ENCODE results near the gene GNPNAT1. TPM values are rescaled to one million over a fixed set of nuclear protein-coding genes. Genes with fewer than 3 reads are reported as not detected.
A peak's percentile ranks its signal among the peaks of the same experiment; 100 is the strongest.
"Not testable (repeated sequence)": the region's sequence is repeated elsewhere in the genome, so short reads cannot be mapped to it uniquely, and the experiment has no call there.

The GNPNAT1 gene
- total RNA-seq, 3 donors from 2014 or later, result 32.3 to 37.4 (median 32.5) TPM

DNA sequence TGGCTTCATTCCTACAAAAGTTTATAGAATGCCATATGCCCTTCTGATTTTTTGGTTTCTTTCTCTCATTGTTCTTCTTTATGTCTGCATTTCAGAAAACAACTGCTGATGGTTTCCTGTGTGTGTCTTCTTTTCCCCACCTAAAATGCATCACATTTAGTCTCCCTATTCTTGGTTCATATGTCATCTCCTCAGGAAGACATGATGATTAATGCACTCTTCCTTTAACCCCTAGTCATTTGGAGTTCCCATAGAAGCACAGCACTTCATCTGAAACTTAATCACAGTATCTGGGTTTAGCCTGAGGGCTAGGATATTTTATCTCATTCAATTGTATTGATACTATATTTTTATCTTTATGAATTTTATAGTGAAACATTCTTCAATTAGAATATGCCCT is 21.5 kb downstream of the GNPNAT1 start:
- ATAC-seq, result no peak
- H3K4me3 Mint-ChIP-seq, result no peak overlapping the region
- peaks cover 41% of the 10 kb centered on the region for H3K36me3 Mint-ChIP-seq (ENCODE audit: insufficient read depth)
- H3K9me3 Mint-ChIP-seq, result no peaks in the 10 kb centered on the region
- no peaks in the 10 kb centered on the region for H3K27me3 Mint-ChIP-seq (ENCODE audit: low read depth)
- no peak for DNase-seq
- peaks cover 9% of the 10 kb centered on the region for H3K4me1 Mint-ChIP-seq (ENCODE audit: low read depth)

DNA sequence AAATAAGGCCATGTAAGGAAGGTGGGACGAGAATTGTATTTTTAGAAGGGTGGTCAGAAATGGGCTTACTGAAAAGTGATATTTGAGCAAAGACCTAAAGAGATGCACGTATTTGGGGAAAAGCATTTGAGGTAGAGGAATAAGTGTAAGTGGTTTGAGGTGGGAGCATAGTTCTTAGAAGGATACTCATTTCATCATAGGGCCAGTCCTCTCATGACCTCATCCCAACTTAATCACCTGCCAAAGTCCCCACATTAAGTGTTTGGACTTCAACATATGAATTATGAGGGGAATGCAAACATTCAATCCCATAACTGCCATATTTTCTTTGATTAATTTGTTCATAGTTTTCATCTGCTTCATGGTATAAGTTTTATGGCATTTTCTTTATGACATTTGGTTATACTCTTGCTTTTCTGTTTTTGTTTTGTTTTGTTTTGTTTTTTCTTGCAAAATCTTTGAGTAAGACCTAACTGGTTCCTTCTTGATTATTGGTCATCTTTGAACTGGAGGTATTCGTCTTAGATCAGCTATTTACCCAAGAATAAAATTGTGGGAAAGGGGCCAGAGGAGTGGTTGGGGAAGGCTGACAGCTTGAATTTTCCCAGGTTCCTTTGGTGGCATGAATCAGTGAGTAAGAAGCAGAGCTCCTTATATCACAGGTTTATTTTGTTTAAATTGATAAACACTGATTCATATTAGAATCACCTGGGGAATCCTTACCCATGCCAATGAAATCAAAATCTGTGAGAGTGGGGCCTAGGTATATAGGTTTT is 24.2 kb downstream of the GNPNAT1 start:
- H3K9me3 Mint-ChIP-seq, result no peaks in the 10 kb centered on the region
- peaks cover 40% of the 10 kb centered on the region for H3K36me3 Mint-ChIP-seq (ENCODE audit: insufficient read depth)
- H3K4me3 Mint-ChIP-seq, result no peak overlapping the region
- ATAC-seq (no peak), DNase-seq (no peak)
- H3K27me3 Mint-ChIP-seq (ENCODE audit: low read depth), result no peaks in the 10 kb centered on the region
- peaks cover 25% of the 10 kb centered on the region for H3K4me1 Mint-ChIP-seq (ENCODE audit: low read depth)

DNA sequence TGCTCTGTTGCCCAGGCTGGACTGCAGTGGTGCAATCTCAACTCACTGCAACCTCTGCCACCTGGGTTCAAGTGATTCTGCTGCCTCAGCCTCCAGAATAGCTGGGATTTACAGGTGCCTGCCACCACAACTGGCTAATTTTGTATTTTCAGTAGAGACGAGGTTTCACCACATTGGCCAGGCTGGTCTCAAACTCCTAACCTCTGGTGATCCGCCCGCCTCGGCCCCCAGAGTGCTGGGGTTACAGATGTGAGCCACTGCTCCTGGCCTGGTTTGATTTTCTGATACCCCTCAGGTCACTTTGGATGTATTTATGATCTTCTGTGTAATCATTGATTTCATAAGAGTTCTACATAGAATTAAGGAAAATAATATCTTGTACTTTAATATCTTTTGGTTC is 28.5 kb downstream of the GNPNAT1 start:
- not testable (repeated sequence) for DNase-seq; H3K27me3 Mint-ChIP-seq (ENCODE audit: low read depth); H3K9me3 Mint-ChIP-seq; ATAC-seq; H3K4me3 Mint-ChIP-seq
- H3K36me3 Mint-ChIP-seq (ENCODE audit: insufficient read depth), result peaks cover 30% of the 10 kb centered on the region
- H3K4me1 Mint-ChIP-seq (ENCODE audit: low read depth), result peaks cover 16% of the 10 kb centered on the region

DNA sequence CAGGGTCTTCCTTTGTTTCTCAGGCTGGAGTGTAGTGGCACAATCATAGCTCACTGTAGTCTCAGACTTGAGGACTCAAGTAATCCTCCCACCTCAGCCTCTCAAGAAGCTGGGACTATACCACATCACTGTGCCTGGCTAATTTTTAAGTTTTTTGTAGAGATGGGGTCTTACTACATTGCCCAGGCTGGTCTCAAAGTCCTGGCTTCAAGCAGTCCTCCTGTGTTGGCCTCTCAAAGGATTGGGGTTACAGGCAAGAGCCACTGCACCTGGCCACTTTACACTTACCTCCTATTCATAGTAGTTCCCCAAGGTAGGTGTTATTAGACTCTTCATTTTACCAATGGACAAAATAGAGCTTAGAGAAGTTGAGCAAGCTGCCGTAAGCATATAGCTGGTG is 32.3 kb downstream of the GNPNAT1 start:
- Mint-ChIP-seq H3K4me3 (no peak overlapping the region), H3K36me3 (ENCODE audit: insufficient read depth) (peaks cover 18% of the 10 kb centered on the region), H3K27me3 (ENCODE audit: low read depth) (no peaks in the 10 kb centered on the region), H3K4me1 (ENCODE audit: low read depth) (peaks cover 14% of the 10 kb centered on the region), H3K9me3 (no peaks in the 10 kb centered on the region)
- DNase-seq, result no peak
- ATAC-seq, result no peak

DNA sequence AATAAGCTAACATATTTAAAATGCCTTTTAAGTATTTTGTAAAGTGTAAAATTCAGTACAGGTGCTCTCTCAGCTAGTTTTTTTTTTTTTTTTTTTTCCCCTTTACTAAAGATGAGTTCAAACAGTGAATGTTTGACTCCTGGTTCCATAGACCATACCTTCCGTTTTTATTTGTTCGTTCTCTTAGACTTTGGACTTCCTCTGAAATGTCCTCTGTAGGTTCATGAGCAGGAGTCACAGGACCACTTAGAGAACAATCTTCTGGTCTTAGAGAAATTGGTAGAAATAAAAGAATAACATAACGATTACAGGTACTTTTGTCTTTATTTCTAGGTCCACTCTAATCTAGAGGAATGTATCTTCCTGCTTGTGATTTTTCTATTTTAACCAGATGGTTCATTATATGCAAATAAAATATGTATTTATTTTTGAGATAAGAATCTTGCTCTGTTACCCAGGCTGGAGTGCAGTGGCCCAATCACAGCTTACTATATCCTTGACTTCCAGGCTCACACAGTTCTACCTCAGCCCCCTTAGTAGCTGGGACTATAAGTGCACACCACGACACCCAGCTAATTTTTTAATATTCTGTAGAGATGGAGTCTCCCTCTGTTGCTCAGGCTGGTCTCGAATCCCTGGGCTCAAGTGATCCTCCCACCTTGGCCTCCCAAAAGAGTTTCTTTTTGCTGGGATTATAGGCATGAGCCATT is 35.6 kb downstream of the GNPNAT1 start:
- no peaks in the 10 kb centered on the region for H3K9me3 Mint-ChIP-seq
- no peak for DNase-seq
- no peak for ATAC-seq
- H3K27me3 Mint-ChIP-seq (ENCODE audit: low read depth), result no peaks in the 10 kb centered on the region
- H3K4me1 Mint-ChIP-seq (ENCODE audit: low read depth), result no peaks in the 10 kb centered on the region
- H3K36me3 Mint-ChIP-seq (ENCODE audit: insufficient read depth), result peaks cover 12% of the 10 kb centered on the region
- H3K4me3 Mint-ChIP-seq, result no peak overlapping the region

DNA sequence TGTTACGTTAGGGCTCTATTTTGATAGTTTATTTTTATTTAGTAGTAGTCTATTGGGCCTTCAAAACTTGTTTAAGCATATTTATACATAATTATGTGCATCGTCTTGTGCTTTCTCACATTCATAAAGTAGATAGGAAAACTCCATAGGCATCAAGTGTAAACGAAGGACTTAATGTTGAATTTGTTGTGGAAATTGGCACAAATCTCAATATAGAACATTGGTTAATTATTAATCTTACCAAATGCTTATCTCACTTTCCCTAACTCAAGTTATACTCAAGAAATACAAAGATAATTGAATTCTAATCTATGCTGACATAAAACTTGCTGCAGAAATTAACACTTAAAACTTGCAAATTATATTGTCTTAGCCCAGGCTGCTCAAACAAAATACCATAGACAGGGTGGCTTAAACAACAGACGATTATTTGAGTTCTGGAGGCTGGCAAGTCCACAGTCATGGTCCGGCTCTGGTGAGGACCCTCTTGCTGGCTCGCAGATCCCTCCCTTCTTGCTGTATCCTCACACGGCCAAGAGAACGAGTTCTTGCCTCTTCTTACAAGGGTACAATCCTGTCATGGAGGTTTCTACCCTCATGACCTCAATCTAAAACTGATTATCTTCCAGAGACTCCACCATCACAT is 42.6 kb downstream of the GNPNAT1 start:
- Mint-ChIP-seq H3K27me3 (ENCODE audit: low read depth) (no peaks in the 10 kb centered on the region), H3K4me3 (no peak overlapping the region), H3K36me3 (ENCODE audit: insufficient read depth) (peaks cover 27% of the 10 kb centered on the region), H3K9me3 (no peaks in the 10 kb centered on the region), H3K4me1 (ENCODE audit: low read depth) (peaks cover 26% of the 10 kb centered on the region)
- ATAC-seq (no peak), DNase-seq (no peak)

DNA sequence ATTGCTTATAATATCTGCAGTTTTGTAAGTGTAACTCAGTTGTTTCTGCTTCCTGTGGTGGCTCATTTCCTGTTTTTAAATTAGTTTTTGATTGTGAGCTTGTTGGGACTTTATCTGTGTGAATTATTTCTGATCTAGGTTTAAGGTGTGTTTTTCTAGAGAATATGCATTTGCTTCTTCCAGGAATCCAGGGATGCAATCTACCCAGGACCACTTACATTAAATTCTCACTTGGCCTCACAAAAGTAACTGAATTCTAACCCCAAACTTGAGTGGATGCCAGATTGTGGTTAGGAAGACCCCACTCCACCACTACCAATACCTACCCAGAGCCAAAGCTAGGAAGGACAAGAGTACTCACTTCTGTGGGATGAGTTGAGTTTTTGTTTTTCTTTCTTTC is 49.5 kb downstream of the GNPNAT1 start:
- DNase-seq (no peak), ATAC-seq (peak; percentile 27 to 32)
- Mint-ChIP-seq H3K36me3 (ENCODE audit: insufficient read depth) (peaks cover 15% of the 10 kb centered on the region), H3K4me1 (ENCODE audit: low read depth) (peaks cover 76% of the 10 kb centered on the region), H3K27me3 (ENCODE audit: low read depth) (no peaks in the 10 kb centered on the region), H3K4me3 (peak overlapping the region; percentile 69), H3K9me3 (no peaks in the 10 kb centered on the region)

DNA sequence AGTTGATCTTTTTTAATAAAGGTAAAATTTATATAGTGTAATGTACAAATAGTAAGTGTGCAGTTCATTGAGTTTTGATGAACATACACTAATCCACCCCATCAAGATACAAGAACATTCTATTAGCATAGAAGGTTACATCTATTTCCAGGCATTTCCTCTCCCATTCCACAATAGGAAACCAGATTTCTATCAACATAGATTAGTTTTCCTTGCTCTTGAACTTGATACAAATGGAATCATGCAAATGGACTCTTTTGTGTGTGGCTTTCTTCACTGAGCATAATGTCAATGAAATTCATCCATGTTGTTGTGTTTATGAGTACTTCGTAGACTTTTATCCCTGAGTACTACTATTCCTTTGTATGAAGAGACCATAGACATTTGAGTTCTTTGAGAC is 50.7 kb downstream of the GNPNAT1 start:
- peaks cover 83% of the 10 kb centered on the region for H3K4me1 Mint-ChIP-seq (ENCODE audit: low read depth)
- H3K36me3 Mint-ChIP-seq (ENCODE audit: insufficient read depth), result peaks cover 10% of the 10 kb centered on the region
- no peak for ATAC-seq
- H3K27me3 Mint-ChIP-seq (ENCODE audit: low read depth), result no peaks in the 10 kb centered on the region
- H3K4me3 Mint-ChIP-seq, result no peak overlapping the region
- no peak for DNase-seq
- no peaks in the 10 kb centered on the region for H3K9me3 Mint-ChIP-seq

DNA sequence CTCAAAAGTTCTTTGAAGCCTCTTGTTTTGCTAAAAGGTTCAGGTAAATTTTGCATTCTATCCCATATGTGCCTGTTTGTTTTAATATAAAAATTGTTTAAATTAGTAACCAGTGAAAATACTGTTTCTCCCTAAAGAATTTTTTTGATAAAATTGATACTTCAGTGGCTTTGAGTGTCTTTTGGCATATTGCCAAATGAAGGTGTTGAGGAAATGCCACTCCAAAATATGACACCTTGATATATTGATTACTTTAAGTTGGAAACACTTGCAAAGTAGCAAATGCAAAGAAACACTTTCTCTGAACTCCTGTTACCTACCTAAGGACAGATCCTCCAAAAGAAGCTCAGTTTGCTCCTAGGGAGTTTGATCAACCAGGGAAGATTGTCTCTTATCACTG is 53.0 kb downstream of the GNPNAT1 start:
- Mint-ChIP-seq H3K4me3 (no peak overlapping the region), H3K27me3 (ENCODE audit: low read depth) (no peaks in the 10 kb centered on the region), H3K36me3 (ENCODE audit: insufficient read depth) (peaks cover 21% of the 10 kb centered on the region), H3K9me3 (no peaks in the 10 kb centered on the region), H3K4me1 (ENCODE audit: low read depth) (peaks cover 83% of the 10 kb centered on the region)
- DNase-seq (no peak), ATAC-seq (no peak)

DNA sequence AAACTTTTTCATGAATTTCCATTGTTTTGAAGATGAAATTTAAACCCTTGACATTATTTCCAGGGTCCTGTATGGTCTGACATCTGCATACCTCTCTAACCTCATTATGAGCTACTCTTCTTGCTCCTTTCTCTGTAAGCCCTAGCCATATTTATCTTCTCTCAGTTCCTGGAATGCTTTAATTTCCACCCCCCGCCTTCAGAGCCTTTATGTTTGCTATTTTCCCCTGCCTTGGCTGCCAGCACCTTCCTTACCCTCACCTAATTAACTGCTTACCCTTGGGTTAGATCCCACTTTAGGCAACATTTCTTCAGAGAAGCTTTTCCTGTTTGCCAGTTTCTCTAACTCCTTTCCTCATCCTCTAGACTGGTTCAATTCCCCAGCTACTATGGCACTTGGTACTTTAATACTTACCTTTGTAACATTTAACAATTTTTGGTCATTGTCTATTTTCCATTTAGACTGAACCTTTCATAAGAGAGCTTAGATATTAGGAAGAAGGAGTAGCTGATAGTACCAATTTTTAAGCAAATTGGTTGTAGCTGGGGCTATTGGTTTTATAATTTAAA is 55.4 kb downstream of the GNPNAT1 start:
- H3K4me3 Mint-ChIP-seq, result no peak overlapping the region
- no peak for DNase-seq
- H3K4me1 Mint-ChIP-seq (ENCODE audit: low read depth), result peaks cover 77% of the 10 kb centered on the region
- ATAC-seq, result no peak
- H3K36me3 Mint-ChIP-seq (ENCODE audit: insufficient read depth), result peaks cover 28% of the 10 kb centered on the region
- H3K27me3 Mint-ChIP-seq (ENCODE audit: low read depth), result no peaks in the 10 kb centered on the region
- H3K9me3 Mint-ChIP-seq, result no peaks in the 10 kb centered on the region

DNA sequence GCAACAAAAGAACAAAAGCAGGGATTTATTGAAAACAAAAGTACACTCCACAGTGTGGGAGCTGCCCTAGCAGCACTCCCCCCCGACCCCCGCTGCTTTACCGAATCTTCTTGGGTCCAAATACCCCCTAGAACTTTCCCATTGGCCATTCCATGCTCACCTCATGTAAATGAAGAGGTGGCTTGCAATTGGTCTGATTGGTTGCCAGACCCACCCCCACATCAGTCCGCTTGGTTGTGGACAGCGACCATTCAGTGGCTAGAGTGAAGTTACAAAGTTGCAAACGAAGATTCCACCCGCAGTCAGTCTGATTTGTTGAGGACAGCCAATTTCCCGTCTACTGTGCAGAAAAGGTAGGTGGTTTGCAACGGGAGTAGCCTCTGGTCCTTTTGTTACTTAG is 57.6 kb downstream of the GNPNAT1 start:
- Mint-ChIP-seq H3K27me3 (ENCODE audit: low read depth) (no peaks in the 10 kb centered on the region), H3K4me3 (no peak overlapping the region), H3K9me3 (no peaks in the 10 kb centered on the region), H3K36me3 (ENCODE audit: insufficient read depth) (peaks cover 26% of the 10 kb centered on the region), H3K4me1 (ENCODE audit: low read depth) (peaks cover 70% of the 10 kb centered on the region)
- DNase-seq (no peak), ATAC-seq (no peak)

DNA sequence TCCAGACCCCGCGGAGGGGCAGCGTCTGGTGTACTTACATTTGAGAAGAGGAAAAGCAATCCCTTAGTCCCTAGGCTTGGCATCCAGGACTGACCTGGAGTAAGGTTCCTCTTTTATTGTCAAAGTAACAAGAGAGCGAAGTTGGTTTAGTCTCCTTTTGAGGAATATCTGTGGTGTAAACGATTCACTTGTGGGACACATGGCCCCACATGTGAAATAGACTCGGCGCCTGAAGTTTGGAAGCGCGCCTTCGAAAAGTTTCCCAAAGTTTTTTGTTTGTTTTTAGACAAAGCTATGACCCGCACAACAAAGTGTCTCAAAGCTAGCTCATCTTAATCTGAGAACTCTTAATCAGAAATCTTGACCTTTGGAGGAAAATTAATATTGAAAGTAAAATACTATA is 60.7 kb downstream of the GNPNAT1 start:
- ATAC-seq (no peak), DNase-seq (no peak)
- Mint-ChIP-seq H3K9me3 (no peaks in the 10 kb centered on the region), H3K27me3 (ENCODE audit: low read depth) (no peaks in the 10 kb centered on the region), H3K4me3 (peak overlapping the region; percentile 94), H3K36me3 (ENCODE audit: insufficient read depth) (peaks cover 30% of the 10 kb centered on the region), H3K4me1 (ENCODE audit: low read depth) (peaks cover 42% of the 10 kb centered on the region)

DNA sequence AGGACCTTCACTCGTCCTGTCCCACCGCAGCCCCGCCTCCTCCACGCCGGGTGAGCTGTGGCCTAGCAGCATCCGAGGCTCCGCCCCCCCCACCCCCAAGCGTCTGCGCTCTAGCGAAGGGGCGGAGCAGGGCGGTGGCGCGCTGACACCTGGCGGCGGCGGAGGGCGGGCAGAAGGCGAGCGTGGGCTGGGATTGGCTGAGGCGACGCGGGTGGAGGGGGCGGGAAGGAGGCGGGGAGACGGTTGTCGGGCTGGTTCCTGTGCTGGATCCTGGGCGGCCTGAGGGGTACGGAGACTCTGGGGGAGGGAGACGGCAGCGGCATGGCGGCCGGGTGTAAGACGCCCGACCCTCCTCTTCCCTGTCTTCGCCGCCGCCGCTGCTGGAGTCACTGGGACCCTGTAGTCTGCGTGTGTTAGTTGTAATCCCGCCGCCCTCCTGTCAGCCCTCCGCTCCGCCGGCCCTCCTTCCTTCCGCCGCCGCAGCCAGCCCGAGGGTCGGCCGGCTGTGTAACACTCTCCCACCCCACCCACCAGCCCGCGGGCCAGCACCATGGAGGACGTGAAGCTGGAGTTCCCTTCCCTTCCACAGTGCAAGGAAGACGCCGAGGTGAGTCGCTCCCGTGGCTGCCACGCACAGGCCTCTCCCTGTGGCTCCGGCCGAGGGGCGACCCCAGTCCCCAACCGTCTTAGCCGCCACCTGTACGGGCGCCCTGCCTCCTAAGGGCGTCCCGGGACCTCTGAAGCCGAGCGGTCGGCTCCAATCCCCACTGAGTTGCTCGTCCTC is 61.3 kb downstream of the GNPNAT1 start, which contains the start of gene STYX:
Gene STYX (plus strand): TSS at position 242 of the 784 bp plus-strand sequence. CDS start 309 bp downstream, at position 551.
- DNase-seq (peak; percentile 97), ATAC-seq (peak; percentile 94 to 95)
- Mint-ChIP-seq H3K27me3 (ENCODE audit: low read depth) (no peaks in the 10 kb centered on the region), H3K9me3 (no peaks in the 10 kb centered on the region), H3K36me3 (ENCODE audit: insufficient read depth) (peaks cover 30% of the 10 kb centered on the region), H3K4me1 (ENCODE audit: low read depth) (peaks cover 37% of the 10 kb centered on the region), H3K4me3 (peak within 1 kb of the TSS; percentile 94)

DNA sequence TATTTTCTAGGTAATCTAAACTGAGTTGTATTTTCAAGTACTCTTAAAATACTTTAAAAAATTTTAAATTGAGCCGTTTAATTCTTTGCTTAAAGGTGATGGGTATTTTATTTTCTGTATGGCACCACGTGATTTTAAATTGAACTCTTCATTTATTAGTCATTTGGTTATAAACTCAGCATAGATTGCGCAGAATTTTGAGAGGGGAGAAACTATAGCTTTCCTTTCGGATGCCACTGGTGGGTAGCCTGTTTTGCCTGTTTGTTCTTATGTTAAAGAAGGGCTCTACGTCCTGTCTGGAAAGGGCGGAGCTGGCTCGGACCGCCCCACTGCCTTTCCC is 61.9 kb downstream of the GNPNAT1 start:
- Mint-ChIP-seq H3K36me3 (ENCODE audit: insufficient read depth) (peaks cover 28% of the 10 kb centered on the region), H3K4me3 (peak overlapping the region; percentile 94), H3K9me3 (no peaks in the 10 kb centered on the region), H3K4me1 (ENCODE audit: low read depth) (peaks cover 35% of the 10 kb centered on the region), H3K27me3 (ENCODE audit: low read depth) (no peaks in the 10 kb centered on the region)
- ATAC-seq, result no peak
- no peak for DNase-seq

Data from activated T-cell treated with anti-CD3 and anti-CD28 coated beads, Interleukin-2, amount 50 U/mL, for 4 hours (primary cell).